Adipocyte (in vitro differentiated cells): Measurements from ENCODE around the gene DPF1.

Source experiments
- DNase-seq: peaks from one replicate; pipeline ENCODE4 v3.0.0-alpha.2; 2015; ENCODE audit warnings: low read depth
- H3K27me3 ChIP-seq: replicated peaks from 2 replicates; pipeline ENCODE4 v1.7.0; 2013; ENCODE audit warnings: mild to moderate bottlenecking, low read length, moderate library complexity; ENCODE audit not compliant: control insufficient read depth, insufficient read depth
- H3K36me3 ChIP-seq: 2 replicates; pipeline ENCODE4 v1.7.0; 2013; ENCODE audit warnings: low read length, mild to moderate bottlenecking, moderate library complexity; ENCODE audit not compliant: control insufficient read depth, insufficient read depth, severe bottlenecking
- H3K4me1 ChIP-seq: 2 replicates; pipeline ENCODE4 v1.7.0; 2013; ENCODE audit warnings: mild to moderate bottlenecking, low read length, moderate library complexity; ENCODE audit not compliant: control insufficient read depth, insufficient read depth
- H3K4me3 ChIP-seq: 2 replicates; pipeline ENCODE4 v1.7.0; 2013; ENCODE audit warnings: mild to moderate bottlenecking, low read length, moderate library complexity
- H3K9ac ChIP-seq: 2 replicates; pipeline ENCODE4 v1.7.0; 2013; ENCODE audit warnings: mild to moderate bottlenecking, low read length, moderate library complexity
- H3K9me3 ChIP-seq: 2 replicates; pipeline ENCODE4 v1.7.0; 2013; ENCODE audit warnings: mild to moderate bottlenecking, low read length, moderate library complexity; ENCODE audit not compliant: control insufficient read depth

Gene DPF1

DNA sequence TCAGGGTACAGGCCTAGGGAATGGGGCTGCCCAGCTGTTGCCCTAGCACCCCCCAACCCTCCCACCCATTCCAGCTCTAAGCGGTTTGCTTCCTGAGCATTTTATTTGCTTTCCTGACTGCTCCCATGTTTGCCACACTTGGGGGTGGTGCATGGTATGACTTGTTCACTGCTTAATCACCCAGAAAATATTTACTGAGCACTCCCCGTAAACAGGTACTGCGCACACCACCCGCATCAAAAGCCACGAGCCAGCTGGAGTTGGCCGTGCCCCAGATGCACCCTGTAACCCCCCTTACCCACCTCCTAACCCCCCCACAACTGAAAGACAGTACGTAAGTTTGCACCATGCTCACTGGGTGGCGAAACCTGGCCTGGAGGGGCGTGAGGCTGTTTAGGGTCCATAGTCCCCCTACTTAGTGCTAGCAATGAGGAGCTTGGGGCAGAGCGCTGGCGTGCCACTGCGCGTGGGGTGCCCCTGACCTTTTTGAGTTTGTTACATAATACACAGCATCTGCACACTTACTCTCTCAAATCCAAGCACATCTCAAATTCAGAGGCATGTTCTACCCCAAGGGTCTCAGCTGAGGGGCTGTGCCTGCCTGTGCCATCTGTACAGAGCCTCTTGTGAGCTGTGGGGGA lies 29.8 kb downstream of the DPF1 start:
- H3K9ac ChIP-seq: no peak overlapping the region
- no peaks in the 10 kb centered on the region for H3K36me3 ChIP-seq
- no peak for DNase-seq
- no peaks in the 10 kb centered on the region for H3K4me1 ChIP-seq
- no peak overlapping the region for H3K4me3 ChIP-seq
- no peaks in the 10 kb centered on the region for H3K9me3 ChIP-seq
- H3K27me3 ChIP-seq: no peaks in the 10 kb centered on the region

DNA sequence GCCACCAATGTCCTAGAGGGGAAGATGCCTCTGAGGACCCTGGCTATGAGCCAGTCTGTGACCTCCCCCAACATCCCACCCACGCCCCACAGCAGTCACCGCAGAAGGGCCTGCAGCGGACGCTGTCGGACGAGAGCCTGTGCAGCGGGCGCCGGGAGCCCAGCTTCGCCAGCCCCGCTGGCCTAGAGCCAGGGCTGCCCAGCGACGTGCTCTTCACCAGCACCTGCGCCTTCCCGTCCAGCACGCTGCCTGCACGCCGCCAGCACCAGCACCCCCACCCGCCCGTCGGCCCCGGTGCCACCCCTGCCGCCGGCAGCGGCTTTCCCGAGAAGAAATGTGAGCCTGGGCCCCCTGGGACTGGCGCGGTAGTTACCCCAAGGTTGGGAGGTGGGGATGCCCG lies 30.6 kb downstream of the DPF1 start:
- H3K27me3 ChIP-seq: no peaks in the 10 kb centered on the region
- no peak overlapping the region for H3K9ac ChIP-seq
- H3K9me3 ChIP-seq: no peaks in the 10 kb centered on the region
- H3K4me3 ChIP-seq: no peak overlapping the region
- no peaks in the 10 kb centered on the region for H3K4me1 ChIP-seq
- DNase-seq: no peak
- H3K36me3 ChIP-seq: no peaks in the 10 kb centered on the region

DNA sequence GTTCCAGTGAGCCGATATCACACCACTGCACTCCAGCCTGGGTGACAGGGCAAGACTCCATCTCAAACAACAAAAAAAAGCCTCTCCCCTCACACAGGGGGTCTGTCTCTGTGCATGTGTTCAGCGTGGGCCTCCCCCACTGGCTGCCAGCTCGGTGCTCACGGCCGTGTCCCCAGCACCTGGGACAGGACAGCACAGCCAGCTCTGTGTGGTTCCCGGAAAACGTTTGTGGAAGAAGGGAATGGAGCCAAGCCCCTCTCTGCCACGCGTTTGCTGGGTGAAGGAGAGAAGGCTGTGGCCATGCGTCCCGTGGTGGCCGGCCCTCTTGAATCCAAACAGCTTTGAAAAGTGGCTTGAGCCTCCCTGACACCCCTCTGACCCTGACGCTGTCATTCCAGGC lies 32.3 kb downstream of the DPF1 start:
- no peak for DNase-seq
- Histone ChIP-seq H3K4me1 (no peaks in the 10 kb centered on the region), H3K9me3 (no peaks in the 10 kb centered on the region)

DNA sequence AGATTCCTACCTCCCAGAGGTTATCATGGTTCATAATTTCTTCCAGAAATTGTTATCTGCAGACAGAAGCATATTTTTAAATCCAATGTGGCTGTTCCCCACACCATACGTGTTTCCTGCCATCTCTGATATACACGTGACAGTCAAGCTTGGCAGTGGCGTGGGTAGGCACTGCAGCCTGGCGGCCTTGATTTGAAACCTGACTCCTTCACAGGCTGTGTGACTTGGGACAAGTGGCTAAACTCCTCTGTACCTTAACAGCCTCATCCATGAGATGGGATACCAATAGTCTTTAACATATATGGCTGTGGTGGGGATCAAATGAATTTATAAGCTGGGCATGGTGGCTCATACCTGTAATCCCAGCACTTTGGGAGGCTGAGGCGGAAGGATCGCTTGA lies 33.2 kb downstream of the DPF1 start:
- Histone ChIP-seq H3K9ac (no peak overlapping the region), H3K36me3 (no peaks in the 10 kb centered on the region), H3K4me1 (no peaks in the 10 kb centered on the region), H3K4me3 (no peak overlapping the region), H3K27me3 (no peaks in the 10 kb centered on the region), H3K9me3 (no peaks in the 10 kb centered on the region)
- DNase-seq: no peak

More for the DNA sequence above, 32.3 kb downstream of the DPF1 start:
- Histone ChIP-seq H3K9ac (no peak overlapping the region), H3K4me3 (no peak overlapping the region), H3K36me3 (no peaks in the 10 kb centered on the region), H3K27me3 (no peaks in the 10 kb centered on the region)

DNA sequence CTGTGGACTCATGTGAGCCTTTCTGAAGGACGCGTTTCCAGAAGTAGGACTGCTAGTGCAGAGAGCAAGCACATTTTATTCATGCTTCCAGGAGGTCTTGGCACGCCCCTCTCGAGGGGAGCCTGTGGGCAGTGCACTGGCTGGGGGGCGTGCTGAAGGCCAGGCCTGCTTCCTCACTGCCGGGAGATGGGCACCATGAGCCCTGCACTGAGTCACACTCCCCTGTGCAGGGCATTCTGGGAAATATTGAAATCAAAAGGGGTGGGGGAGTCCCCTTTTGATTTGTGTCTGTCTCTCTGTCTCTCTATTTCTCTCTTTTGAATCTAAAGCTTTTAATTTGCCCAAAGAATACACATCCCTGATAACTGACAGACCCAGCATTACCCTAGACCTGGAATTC lies 34.0 kb downstream of the DPF1 start:
- Histone ChIP-seq H3K9ac (no peak overlapping the region), H3K36me3 (no peaks in the 10 kb centered on the region), H3K27me3 (no peaks in the 10 kb centered on the region), H3K4me1 (no peaks in the 10 kb centered on the region), H3K9me3 (no peaks in the 10 kb centered on the region), H3K4me3 (no peak overlapping the region)
- no peak for DNase-seq

DNA sequence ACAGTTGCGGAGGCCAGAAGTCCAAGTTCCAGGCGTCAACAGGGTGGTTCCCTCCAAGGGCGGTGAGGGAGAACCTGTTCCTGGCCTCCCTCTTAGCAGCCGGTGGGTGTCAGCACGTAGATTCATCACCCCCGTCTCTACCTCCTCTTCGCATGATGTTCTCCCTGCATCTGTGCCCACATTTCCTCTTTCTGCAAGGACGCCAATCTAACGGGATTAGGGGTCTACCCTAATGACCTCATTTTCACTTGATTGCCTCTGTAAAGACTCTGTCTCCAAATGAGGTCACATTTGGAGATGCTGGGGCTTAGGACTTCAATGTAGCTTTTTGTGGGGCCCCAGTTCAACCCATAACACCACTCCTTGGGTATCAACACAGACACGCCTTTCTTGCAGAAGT lies 38.5 kb downstream of the DPF1 start:
- Histone ChIP-seq H3K4me1 (peaks cover 11% of the 10 kb centered on the region), H3K27me3 (no peaks in the 10 kb centered on the region), H3K9me3 (no peaks in the 10 kb centered on the region), H3K36me3 (no peaks in the 10 kb centered on the region), H3K9ac (no peak overlapping the region), H3K4me3 (no peak overlapping the region)
- no peak for DNase-seq

DNA sequence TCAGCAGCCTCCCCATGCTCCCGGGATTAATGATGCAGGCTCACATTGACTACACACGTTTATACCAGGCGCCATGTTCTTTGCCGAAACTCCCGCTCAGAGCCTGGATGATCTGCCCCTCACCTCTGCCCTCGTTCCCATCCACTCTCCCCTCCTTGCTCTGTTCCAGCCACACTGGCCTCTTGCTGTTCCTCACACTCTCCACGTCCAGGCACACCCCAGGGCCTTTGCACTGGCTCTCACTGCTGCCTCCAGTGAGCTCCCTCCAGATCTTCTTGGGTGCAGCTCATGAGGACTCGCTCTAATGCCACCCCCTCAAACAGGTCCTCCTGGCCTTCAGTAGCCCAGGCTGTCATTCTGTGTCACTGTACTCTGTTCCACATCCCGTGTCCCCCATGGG lies 39.2 kb downstream of the DPF1 start:
- DNase-seq: no peak
- H3K4me1 ChIP-seq: peaks cover 11% of the 10 kb centered on the region
- H3K9ac ChIP-seq: no peak overlapping the region

DNA sequence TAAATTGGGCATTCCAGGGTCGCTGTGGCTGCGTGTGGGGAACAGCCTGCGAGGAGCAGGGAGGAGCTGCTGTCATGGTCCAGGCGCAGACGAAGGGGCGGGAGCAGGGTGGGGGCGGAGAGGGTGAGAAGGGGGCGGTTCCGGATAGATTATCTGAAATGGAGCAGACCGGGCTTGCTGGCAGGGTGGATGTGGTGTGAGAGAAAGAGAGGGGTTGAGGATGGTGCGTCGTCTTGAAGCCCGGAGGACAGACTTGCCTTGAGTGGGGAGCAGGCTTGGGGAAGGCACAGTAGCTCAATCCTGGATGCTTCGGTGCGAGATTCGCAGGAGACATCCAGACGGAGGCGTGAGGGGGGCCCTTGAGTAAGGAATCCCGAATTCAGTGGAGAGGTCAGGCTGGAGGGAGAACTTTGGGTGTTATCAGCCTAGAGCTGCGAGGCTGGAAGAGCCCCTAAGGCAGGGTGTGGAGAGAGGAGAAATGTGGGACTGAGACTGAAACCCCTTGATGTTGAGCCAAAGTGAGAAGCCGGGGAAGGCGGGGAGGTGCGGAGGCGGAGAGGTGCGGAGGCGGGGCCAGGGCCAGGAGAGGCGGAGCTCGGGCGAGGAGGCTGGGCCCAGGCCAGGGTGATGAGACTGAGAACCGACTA lies 40.6 kb downstream of the DPF1 start:
- Histone ChIP-seq H3K9me3 (peaks cover 7% of the 10 kb centered on the region), H3K4me1 (peaks cover 11% of the 10 kb centered on the region)

More for the DNA sequence above, 39.2 kb downstream of the DPF1 start:
- Histone ChIP-seq H3K27me3 (no peaks in the 10 kb centered on the region), H3K9me3 (peaks cover 5% of the 10 kb centered on the region), H3K36me3 (no peaks in the 10 kb centered on the region), H3K4me3 (no peak overlapping the region)

DNA sequence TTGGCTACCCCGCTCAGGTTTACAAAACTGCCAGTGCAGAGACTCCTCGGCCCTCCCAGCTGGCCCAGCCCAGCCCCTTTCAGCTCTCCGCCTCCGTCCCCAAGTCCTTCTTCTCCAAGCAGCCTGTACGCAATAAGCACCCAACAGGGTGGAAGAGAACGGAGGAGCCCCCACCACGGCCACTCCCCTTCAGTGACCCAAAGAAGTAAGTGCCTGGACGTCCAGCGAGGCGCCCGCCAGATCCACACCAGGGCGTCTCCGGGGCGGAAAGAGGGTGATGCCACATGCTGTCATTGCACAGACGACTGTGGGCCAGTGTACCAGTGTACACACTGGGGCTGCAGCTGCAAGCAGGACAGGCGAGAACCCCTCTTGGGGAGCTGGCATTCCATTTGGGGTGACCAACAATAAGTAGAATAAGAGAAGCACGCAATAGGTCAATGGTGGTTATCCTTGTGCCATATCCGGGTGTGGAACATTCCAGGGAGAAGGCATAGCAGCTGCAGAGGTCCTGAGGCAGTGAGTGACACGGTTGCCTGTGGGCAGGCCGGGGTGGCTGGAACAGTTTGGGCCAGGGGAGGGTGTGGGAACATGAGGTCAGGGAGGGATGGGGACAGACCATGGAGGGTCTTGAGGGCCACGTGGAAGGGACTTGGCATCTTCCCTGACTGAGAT lies 41.3 kb downstream of the DPF1 start:
- no peak overlapping the region for H3K4me3 ChIP-seq
- no peaks in the 10 kb centered on the region for H3K36me3 ChIP-seq
- H3K4me1 ChIP-seq: peaks cover 11% of the 10 kb centered on the region
- no peak for DNase-seq
- no peak overlapping the region for H3K9ac ChIP-seq
- H3K27me3 ChIP-seq: no peaks in the 10 kb centered on the region
- peaks cover 7% of the 10 kb centered on the region for H3K9me3 ChIP-seq

More for the DNA sequence above, 40.6 kb downstream of the DPF1 start:
- Histone ChIP-seq H3K4me3 (peak overlapping the region; percentile 71), H3K36me3 (no peaks in the 10 kb centered on the region), H3K27me3 (no peaks in the 10 kb centered on the region), H3K9ac (no peak overlapping the region)
- DNase-seq: no peak

DNA sequence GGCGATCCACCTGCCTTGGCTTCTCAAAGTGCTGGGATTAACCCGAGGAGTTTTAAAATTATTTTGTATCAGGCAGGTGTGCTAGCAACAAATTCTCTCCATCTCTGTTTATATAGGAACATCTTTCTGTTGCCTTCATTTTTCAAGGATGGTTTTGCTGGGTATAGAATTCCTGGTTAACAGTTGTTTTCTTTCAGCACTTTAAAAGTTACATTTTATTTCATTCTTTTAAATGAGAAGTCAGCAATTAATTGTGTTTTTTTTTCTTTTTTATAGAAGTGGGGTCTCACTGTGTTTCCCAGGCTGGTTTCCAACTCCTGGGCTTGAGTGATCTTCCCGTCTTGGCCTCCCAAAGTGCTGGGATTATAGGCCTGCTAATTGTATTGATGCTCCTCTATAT lies 44.0 kb downstream of the DPF1 start:
- H3K9me3 ChIP-seq: peaks cover 7% of the 10 kb centered on the region
- no peak for DNase-seq
- no peak overlapping the region for H3K9ac ChIP-seq
- H3K27me3 ChIP-seq: no peaks in the 10 kb centered on the region
- no peak overlapping the region for H3K4me3 ChIP-seq
- no peaks in the 10 kb centered on the region for H3K36me3 ChIP-seq
- peaks cover 11% of the 10 kb centered on the region for H3K4me1 ChIP-seq

DNA sequence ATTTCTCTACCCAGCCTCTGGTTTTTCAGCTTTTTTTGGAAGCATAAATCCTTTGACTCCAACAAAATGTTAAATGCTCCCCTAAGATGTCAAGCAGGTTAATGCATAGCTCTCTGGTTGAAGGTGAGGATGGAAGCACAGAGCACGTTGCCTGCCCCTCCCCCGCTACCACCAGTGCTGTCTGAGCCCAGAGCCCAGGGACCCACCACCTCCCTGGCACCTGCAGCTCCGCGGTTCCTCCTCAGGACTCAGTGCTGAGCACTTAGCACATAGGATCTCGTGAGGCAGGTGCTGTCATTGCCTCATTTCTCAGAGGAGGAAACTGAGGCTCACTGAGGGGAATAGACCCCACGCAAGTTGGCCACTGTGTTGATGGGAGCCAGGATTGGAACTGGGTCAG lies 48.6 kb downstream of the DPF1 start:
- H3K9ac ChIP-seq: no peak overlapping the region
- H3K4me1 ChIP-seq: no peaks in the 10 kb centered on the region
- no peak for DNase-seq
- no peaks in the 10 kb centered on the region for H3K27me3 ChIP-seq
- peaks cover 7% of the 10 kb centered on the region for H3K9me3 ChIP-seq
- no peak overlapping the region for H3K4me3 ChIP-seq
- H3K36me3 ChIP-seq: no peaks in the 10 kb centered on the region
